Liver (tissue), 9 donors: ENCODE results near the gene SLC22A3. TPM values are rescaled to one million over a fixed set of nuclear protein-coding genes. Genes with fewer than 3 reads are reported as not detected.

Source experiments
- DNase-seq: peaks from one replicate; pipeline ENCODE4 v3.0.0-alpha.2; 2017; ENCODE audit warnings: low spot score
- H3K27ac ChIP-seq, 2 donors: one replicate each; pipeline ENCODE4 v1.7.0; 2013; ENCODE audit warnings: inconsistent platforms in 2 of 2, low read length in 2 of 2, control low read depth in 1 of 2, low read depth in 1 of 2, mild to moderate bottlenecking in 1 of 2
- H3K27me3 ChIP-seq, 4 donors: one replicate each; pipeline versions ENCODE4 v1.6.1 to v1.7.0; 2013; ENCODE audit warnings: low read length in 3 of 4, inconsistent platforms in 1 of 4, mild to moderate bottlenecking in 1 of 4, moderate library complexity in 1 of 4; ENCODE audit not compliant: control insufficient read depth in 4 of 4, insufficient read depth in 4 of 4
- H3K36me3 ChIP-seq, 4 donors: one replicate each; pipeline versions ENCODE4 v1.6.1 to v1.7.0; 2013; ENCODE audit warnings: low read length in 3 of 4, mild to moderate bottlenecking in 3 of 4, low read depth in 1 of 4, moderate library complexity in 1 of 4; ENCODE audit not compliant: control insufficient read depth in 4 of 4, insufficient read depth in 3 of 4
- H3K4me1 ChIP-seq, 4 donors: one replicate each; pipeline versions ENCODE4 v1.6.1 to v1.7.0; 2013; ENCODE audit warnings: low read length in 3 of 4, mild to moderate bottlenecking in 3 of 4, moderate library complexity in 1 of 4; ENCODE audit not compliant: control insufficient read depth in 4 of 4, insufficient read depth in 4 of 4
- H3K4me3 ChIP-seq, 3 donors: one replicate each; pipeline versions ENCODE4 v1.6.1 to v1.7.0; 2013; ENCODE audit warnings: low read length in 3 of 3, control low read depth in 1 of 3, low read depth in 1 of 3, mild to moderate bottlenecking in 1 of 3
- H3K9ac ChIP-seq, 2 donors: one replicate each; pipeline ENCODE4 v1.7.0; 2013; ENCODE audit warnings: low read length in 2 of 2, mild to moderate bottlenecking in 2 of 2, moderate library complexity in 2 of 2, control low read depth in 1 of 2, low read depth in 1 of 2
- H3K9me3 ChIP-seq, 4 donors: one replicate each; pipeline versions ENCODE4 v1.6.1 to v1.7.0; 2013; ENCODE audit warnings: low read length in 3 of 4; ENCODE audit not compliant: control insufficient read depth in 4 of 4
- EGR1 ChIP-seq, 2 donors: IDR thresholded peaks; 2 replicates each; pipeline ENCODE4 v1.6.1; 2016 to 2018; ENCODE audit warnings: antibody characterized with exemption in 2 of 2, low read depth in 2 of 2
- FOXA1 ChIP-seq: IDR thresholded peaks from 2 replicates; pipeline ENCODE4 v1.6.1; 2016; ENCODE audit warnings: antibody characterized with exemption
- FOXA2 ChIP-seq: IDR thresholded peaks from 2 replicates; pipeline ENCODE4 v1.6.1; 2016; ENCODE audit warnings: antibody characterized with exemption
- GABPA ChIP-seq, 2 donors: IDR thresholded peaks in 1 of 2; conservative IDR thresholded peaks in 1 of 2; 2 replicates each; pipeline ENCODE4 v1.6.1; 2016; ENCODE audit warnings: antibody characterized with exemption in 2 of 2, mild to moderate bottlenecking in 1 of 2, moderate library complexity in 1 of 2
- HNF4A ChIP-seq, 2 donors: conservative IDR thresholded peaks; 2 replicates each; pipeline ENCODE4 v1.6.1; 2016; ENCODE audit warnings: antibody characterized with exemption in 2 of 2, mild to moderate bottlenecking in 2 of 2
- JUND ChIP-seq, 2 donors: IDR thresholded peaks; 2 replicates each; pipeline ENCODE4 v1.6.1; 2016; ENCODE audit warnings: antibody characterized with exemption in 2 of 2
- RAD21 ChIP-seq, 2 donors: IDR thresholded peaks; 2 replicates each; pipeline ENCODE4 v1.6.1; 2016; ENCODE audit warnings: antibody characterized with exemption in 2 of 2, mild to moderate bottlenecking in 2 of 2
- RXRA ChIP-seq, 2 donors: IDR thresholded peaks; 2 replicates each; pipeline ENCODE4 v1.6.1; 2017 to 2018; ENCODE audit warnings: antibody characterized with exemption in 2 of 2, mild to moderate bottlenecking in 1 of 2
- SP1 ChIP-seq: IDR thresholded peaks from 2 replicates; pipeline ENCODE4 v1.6.1; 2018; ENCODE audit warnings: antibody characterized with exemption, mild to moderate bottlenecking
- TAF1 ChIP-seq: conservative IDR thresholded peaks from 2 replicates; pipeline ENCODE4 v1.6.1; 2016; ENCODE audit warnings: antibody characterized with exemption, mild to moderate bottlenecking
- YY1 ChIP-seq: IDR thresholded peaks from 2 replicates; pipeline ENCODE4 v1.6.1; 2016; ENCODE audit warnings: antibody characterized with exemption, mild to moderate bottlenecking
- WGBS: extraction: QIAGEN DNeasy Blood & Tissue Kit; methylation state at CpG from one replicate; pipeline ENCODE4 v1.1.7; 2013; 5-methylcytosine and 5-hydroxymethylcytosine counted together
- polyA plus RNA-seq, 2 donors: library from polyadenylated mRNA; stranded (reverse) in 1 of 2; unstranded in 1 of 2; fragments of 200-250 nt in 1 of 2; fragments of >200 nt in 1 of 2; fragmentation: Nextera tagmentation in 1 of 2; extraction: Ambion mirVana in 1 of 2; gene quantifications; one replicate each; pipeline versions ENCODE4 v1.2.1 to v1.2.3, GENCODE V29; 2013 to 2015
- total RNA-seq, 2 donors: library from RNA; depleted of rRNA; stranded (reverse); fragments of >200 nt; gene quantifications; one replicate each; pipeline ENCODE4 v1.2.3, GENCODE V29; 2014
- TF ChIP-seq, protein P1 (sequence below): fragments of 150-350 bp; IDR thresholded peaks from 2 replicates; pipeline ENCODE4 v1.5.1; 2017; ENCODE audit warnings: improper control_type of control experiment, low read depth, low read length; ENCODE audit not compliant: missing input control
- TF ChIP-seq, protein P2 (sequence below): IDR thresholded peaks from 2 replicates; pipeline ENCODE4 v1.6.1; 2016; ENCODE audit warnings: antibody characterized with exemption, mild to moderate bottlenecking
- TF ChIP-seq, protein P3 (sequence below): IDR thresholded peaks from 2 replicates; pipeline ENCODE4 v1.6.1; 2016; ENCODE audit warnings: antibody characterized with exemption
- TF ChIP-seq, protein P4 (sequence below): IDR thresholded peaks from 2 replicates; pipeline ENCODE4 v1.6.1; 2016; ENCODE audit warnings: antibody characterized with exemption
- donor health status: healthy.
- donor health status: healthy.
- donor health status: healthy.
- donor health status: healthy.
- donor health status: healthy.

Gene SLC22A3
- total and polyA plus RNA-seq, 4 donors = 7.6 to 40.9 (median 19.4) TPM

DNA sequence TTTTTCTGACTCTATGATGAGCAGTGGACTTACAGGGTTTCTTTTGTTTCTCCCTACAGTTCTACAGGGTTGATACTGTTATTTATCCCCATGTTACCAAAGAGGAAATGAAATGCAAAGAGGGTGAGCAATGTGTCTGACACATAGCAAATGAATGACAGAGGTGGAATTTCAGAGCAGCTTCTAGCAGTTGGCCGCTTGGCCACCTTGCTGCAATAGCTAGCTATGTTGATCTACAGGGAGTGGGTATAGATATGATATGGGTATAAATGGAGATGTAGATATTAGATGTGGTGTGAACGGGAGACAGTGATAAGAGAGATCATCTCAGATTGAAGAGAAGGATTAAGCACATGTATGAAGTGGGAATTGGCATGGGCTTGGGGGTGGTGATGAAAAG, 10.9 kb upstream of the SLC22A3 start:
- peaks cover 0 to 2% (median 0%) of the 10 kb centered on the region in 4 donors for H3K27me3 ChIP-seq
- no peaks in the 10 kb centered on the region for H3K9me3 ChIP-seq
- H3K4me3 ChIP-seq = no peak overlapping the region
- H3K27ac ChIP-seq = no peak overlapping the region
- no peaks in the 10 kb centered on the region for H3K36me3 ChIP-seq
- H3K9ac ChIP-seq = no peak overlapping the region
- TF ChIP-seq, protein P1, sequence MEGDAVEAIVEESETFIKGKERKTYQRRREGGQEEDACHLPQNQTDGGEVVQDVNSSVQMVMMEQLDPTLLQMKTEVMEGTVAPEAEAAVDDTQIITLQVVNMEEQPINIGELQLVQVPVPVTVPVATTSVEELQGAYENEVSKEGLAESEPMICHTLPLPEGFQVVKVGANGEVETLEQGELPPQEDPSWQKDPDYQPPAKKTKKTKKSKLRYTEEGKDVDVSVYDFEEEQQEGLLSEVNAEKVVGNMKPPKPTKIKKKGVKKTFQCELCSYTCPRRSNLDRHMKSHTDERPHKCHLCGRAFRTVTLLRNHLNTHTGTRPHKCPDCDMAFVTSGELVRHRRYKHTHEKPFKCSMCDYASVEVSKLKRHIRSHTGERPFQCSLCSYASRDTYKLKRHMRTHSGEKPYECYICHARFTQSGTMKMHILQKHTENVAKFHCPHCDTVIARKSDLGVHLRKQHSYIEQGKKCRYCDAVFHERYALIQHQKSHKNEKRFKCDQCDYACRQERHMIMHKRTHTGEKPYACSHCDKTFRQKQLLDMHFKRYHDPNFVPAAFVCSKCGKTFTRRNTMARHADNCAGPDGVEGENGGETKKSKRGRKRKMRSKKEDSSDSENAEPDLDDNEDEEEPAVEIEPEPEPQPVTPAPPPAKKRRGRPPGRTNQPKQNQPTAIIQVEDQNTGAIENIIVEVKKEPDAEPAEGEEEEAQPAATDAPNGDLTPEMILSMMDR = no peak
- no peak for DNase-seq
- WGBS = 91% methylated on average over 2 of the region's 2 CpGs
- H3K4me1 ChIP-seq = no peaks in the 10 kb centered on the region

DNA sequence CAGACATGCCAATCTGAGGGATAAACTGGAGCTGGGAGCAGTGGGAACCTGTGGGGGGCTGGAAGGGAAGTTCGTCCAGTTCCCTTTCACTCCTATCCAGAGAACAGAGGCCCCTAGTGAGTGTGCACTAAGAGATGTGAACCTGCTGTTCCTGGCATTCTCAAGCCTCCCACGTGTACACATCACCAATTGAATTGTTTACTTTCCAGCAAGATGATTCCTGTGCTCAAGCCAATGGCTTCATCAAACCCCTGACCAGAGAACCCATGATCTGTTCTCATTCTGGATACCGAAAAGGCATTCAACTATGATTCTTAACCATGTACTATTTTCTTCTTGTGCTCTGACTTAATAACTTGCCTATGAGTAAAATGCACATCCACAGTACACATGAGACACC, 10.2 kb upstream of the SLC22A3 start:
- Histone ChIP-seq H3K27me3 (peaks cover 0 to 2% (median 0%) of the 10 kb centered on the region in 4 donors), H3K9me3 (no peaks in the 10 kb centered on the region), H3K9ac (no peak overlapping the region), H3K36me3 (no peaks in the 10 kb centered on the region), H3K4me1 (no peaks in the 10 kb centered on the region), H3K27ac (no peak overlapping the region), H3K4me3 (no peak overlapping the region)
- 66% methylated on average over 3 of the region's 3 CpGs for WGBS
- TF ChIP-seq, protein P2, sequence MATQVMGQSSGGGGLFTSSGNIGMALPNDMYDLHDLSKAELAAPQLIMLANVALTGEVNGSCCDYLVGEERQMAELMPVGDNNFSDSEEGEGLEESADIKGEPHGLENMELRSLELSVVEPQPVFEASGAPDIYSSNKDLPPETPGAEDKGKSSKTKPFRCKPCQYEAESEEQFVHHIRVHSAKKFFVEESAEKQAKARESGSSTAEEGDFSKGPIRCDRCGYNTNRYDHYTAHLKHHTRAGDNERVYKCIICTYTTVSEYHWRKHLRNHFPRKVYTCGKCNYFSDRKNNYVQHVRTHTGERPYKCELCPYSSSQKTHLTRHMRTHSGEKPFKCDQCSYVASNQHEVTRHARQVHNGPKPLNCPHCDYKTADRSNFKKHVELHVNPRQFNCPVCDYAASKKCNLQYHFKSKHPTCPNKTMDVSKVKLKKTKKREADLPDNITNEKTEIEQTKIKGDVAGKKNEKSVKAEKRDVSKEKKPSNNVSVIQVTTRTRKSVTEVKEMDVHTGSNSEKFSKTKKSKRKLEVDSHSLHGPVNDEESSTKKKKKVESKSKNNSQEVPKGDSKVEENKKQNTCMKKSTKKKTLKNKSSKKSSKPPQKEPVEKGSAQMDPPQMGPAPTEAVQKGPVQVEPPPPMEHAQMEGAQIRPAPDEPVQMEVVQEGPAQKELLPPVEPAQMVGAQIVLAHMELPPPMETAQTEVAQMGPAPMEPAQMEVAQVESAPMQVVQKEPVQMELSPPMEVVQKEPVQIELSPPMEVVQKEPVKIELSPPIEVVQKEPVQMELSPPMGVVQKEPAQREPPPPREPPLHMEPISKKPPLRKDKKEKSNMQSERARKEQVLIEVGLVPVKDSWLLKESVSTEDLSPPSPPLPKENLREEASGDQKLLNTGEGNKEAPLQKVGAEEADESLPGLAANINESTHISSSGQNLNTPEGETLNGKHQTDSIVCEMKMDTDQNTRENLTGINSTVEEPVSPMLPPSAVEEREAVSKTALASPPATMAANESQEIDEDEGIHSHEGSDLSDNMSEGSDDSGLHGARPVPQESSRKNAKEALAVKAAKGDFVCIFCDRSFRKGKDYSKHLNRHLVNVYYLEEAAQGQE = no peak
- TF ChIP-seq YY1 (no peak), SP1 (no peak), RXRA (IDR thresholded peaks at IDR 0.05) (no peak), FOXA2 (no peak), RAD21 (IDR thresholded peaks at IDR 0.05) (no peak), HNF4A (conservative IDR thresholded peaks at IDR 0.05) (no peak), GABPA (IDR thresholded peaks at IDR 0.05 in 1 of 2, conservative IDR thresholded peaks at IDR 0.05 in 1 of 2) (no peak), TAF1 (no peak)
- TF ChIP-seq, protein P3, sequence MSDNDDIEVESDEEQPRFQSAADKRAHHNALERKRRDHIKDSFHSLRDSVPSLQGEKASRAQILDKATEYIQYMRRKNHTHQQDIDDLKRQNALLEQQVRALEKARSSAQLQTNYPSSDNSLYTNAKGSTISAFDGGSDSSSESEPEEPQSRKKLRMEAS = no peak
- DNase-seq = no peak

DNA sequence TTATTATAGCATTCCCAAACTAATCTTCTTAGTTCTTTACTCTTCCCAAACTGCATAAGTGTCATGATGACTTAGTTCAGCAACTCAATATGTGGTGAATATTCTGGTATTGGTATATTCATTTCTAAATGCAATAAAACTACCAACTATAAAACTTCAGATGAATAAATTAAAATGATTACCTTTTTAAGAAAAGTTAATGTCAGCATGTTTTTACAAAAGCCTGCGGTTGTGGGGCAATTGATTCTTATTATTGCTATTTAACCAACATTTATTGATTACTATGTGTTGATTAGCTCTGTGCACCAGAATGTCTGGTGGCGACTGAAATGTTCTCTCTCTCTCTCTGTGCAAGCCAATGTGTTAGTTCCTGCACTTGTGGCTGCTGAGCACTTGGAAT, 5.0 kb upstream of the SLC22A3 start:
- Histone ChIP-seq H3K9me3 (no peaks in the 10 kb centered on the region), H3K4me3 (no peak overlapping the region), H3K36me3 (no peaks in the 10 kb centered on the region), H3K27ac (no peak overlapping the region), H3K9ac (no peak overlapping the region), H3K27me3 (peaks cover 0 to 2% (median 0%) of the 10 kb centered on the region in 4 donors), H3K4me1 (no peaks in the 10 kb centered on the region)
- WGBS = 86% methylated on average over 2 of the region's 2 CpGs
- DNase-seq = no peak
- TF ChIP-seq, protein P2 = no peak
- TF ChIP-seq JUND (IDR thresholded peaks at IDR 0.05) = no peak
- TF ChIP-seq GABPA (IDR thresholded peaks at IDR 0.05 in 1 of 2, conservative IDR thresholded peaks at IDR 0.05 in 1 of 2) = no peak
- no peak for TF ChIP-seq EGR1 (IDR thresholded peaks at IDR 0.05; ENCODE audit: low read depth in 2 of 2)
- TF ChIP-seq, protein P4, sequence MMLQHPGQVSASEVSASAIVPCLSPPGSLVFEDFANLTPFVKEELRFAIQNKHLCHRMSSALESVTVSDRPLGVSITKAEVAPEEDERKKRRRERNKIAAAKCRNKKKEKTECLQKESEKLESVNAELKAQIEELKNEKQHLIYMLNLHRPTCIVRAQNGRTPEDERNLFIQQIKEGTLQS = no peak
- TF ChIP-seq, protein P1 = no peak
- no peak for TF ChIP-seq HNF4A (conservative IDR thresholded peaks at IDR 0.05)
- TF ChIP-seq, protein P3 = no peak
- no peak for TF ChIP-seq FOXA1
